IPS-15b (cell line): ENCODE data around the gene SF3B5.
"Not testable (repeated sequence)": the region's sequence is repeated elsewhere in the genome, so short reads cannot be mapped to it uniquely, and the experiment has no call there.

Experiments used
- H3K27me3 ChIP-seq: one replicate; pipeline ENCODE4 v1.6.1; 2013; ENCODE audit warnings: low read length; ENCODE audit not compliant: control insufficient read depth, insufficient read depth
- H3K36me3 ChIP-seq: one replicate; pipeline ENCODE4 v1.6.1; 2013; ENCODE audit warnings: low read length; ENCODE audit not compliant: control insufficient read depth, insufficient read depth
- H3K4me1 ChIP-seq: one replicate; pipeline ENCODE4 v1.6.1; 2013; ENCODE audit warnings: mild to moderate bottlenecking, low read length; ENCODE audit not compliant: control insufficient read depth, insufficient read depth
- H3K4me3 ChIP-seq: one replicate; pipeline ENCODE4 v1.5.1; 2013; ENCODE audit warnings: low read depth, low read length
- H3K9ac ChIP-seq: one replicate; pipeline ENCODE4 v1.6.1; 2013; ENCODE audit warnings: low read depth, mild to moderate bottlenecking, low read length
- H3K9me3 ChIP-seq: one replicate; pipeline ENCODE4 v1.6.1; 2013; ENCODE audit warnings: mild to moderate bottlenecking, low read length; ENCODE audit not compliant: control insufficient read depth, insufficient read depth

Gene SF3B5

DNA sequence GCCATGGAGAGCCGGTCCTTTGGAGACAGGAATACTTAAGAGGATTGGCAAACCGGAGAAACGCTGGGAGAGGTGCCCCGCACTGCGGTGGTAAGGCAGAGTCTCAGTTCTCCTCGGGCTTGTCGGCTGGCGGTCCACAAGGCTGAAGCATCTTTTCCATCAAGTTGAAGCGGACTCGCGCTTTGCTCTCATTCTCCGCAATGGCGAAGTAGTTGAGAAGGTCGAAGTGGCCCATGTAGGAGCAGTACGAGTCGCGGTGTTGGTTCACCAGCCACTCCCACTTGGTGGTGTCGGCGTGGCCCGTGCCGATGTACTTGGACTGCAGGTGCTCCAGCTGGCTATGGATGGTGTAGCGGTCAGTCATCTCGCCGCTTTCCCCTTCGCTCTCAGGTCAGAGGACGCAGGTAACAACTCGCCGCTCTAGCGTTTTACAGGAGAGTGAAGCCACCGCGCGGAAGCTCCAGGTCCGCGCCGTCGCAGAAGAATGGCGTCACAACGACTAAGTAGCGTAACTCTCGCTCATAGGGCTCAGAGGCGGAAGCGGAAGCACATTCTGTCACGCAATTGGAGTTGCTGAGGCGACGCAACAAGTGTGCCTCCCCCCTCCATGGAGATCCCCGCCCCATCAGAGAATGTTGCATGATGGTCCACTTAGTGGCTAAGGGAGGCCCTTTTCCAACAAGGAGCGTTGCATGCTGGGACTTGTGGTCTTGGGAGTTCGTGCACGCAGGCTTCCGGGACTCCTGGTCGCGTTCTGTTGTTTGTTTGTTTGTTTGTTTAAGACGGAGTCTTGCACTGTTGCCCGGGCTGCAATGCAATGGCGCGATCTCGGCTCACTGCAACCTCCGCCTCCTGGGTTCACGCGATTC is at the start of gene SF3B5:
TSS of gene SF3B5 (minus strand) at position 440 of the 869 bp plus-strand sequence. CDS start at position 364, 76 bp downstream.
- Histone ChIP-seq H3K9me3 (no peaks in the 10 kb centered on the region), H3K4me3 (peak within 1 kb of the TSS; percentile 99), H3K9ac (peak within 1 kb of the TSS; percentile 87), H3K4me1 (no peaks in the 10 kb centered on the region), H3K27me3 (no peaks in the 10 kb centered on the region), H3K36me3 (no peaks in the 10 kb centered on the region)

DNA sequence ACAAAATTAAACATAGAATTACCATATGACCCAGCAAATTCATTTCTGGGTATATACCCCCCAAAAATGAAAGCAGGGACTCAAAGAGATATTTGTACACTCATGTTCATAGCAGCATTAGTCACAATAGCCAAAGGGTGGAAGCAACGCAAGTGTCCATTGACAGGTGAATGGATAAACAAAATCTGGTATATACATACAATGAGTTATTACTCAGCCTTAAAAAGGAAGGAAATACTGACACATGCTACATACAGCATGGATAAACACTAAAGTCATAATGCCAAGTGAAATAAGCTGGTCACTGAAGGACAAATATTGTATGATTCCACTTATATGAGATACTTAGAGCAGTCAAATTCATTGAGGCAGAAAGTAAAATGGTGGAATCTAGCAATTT is 49.6 kb upstream of the SF3B5 start:
- Histone ChIP-seq H3K4me1 (no peaks in the 10 kb centered on the region), H3K36me3 (no peaks in the 10 kb centered on the region), H3K4me3 (no peak overlapping the region), H3K9me3 (no peaks in the 10 kb centered on the region), H3K9ac (no peak overlapping the region), H3K27me3 (peaks cover 28% of the 10 kb centered on the region)

DNA sequence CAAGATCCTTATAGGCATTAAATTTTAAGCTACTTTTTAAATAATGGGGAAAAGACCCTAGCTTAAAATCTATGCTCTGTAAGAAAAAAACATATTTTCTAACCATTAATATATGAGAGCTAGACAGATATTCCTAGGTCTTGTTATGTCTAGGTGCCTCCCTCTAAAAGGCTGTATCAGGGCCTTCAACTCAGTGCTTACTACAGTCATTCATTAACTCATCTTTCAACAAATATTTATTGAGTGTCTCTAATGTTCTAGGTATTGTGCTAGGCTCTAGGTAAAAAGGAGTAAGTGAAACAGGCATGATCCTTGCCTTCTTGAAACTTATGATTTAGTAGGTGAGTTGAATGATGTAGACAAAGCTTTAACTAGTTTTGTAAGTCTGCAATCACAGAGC is 48.5 kb upstream of the SF3B5 start:
- Histone ChIP-seq H3K36me3 (no peaks in the 10 kb centered on the region), H3K9me3 (no peaks in the 10 kb centered on the region), H3K27me3 (peaks cover 17% of the 10 kb centered on the region), H3K4me3 (no peak overlapping the region), H3K9ac (no peak overlapping the region), H3K4me1 (no peaks in the 10 kb centered on the region)

DNA sequence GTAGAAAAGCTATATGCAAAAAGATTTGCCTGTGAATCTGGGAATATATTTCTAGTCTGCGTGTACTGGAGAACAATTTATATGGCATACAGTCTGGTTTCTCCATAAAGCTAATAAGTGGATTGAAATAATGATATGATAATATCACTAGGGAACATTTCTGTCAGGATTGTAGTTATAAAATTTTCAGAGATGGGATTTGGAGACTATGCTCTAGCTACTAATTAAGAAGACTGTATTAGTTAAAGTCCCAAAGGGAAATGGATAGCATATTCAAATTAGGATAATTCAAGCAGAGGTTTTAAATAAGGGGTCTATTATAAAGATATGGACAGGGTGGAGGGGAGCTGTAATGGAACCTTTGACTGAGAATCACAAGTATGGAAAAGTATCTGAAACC is 47.7 kb upstream of the SF3B5 start:
- Histone ChIP-seq H3K4me1 (no peaks in the 10 kb centered on the region), H3K4me3 (no peak overlapping the region), H3K9me3 (no peaks in the 10 kb centered on the region), H3K36me3 (no peaks in the 10 kb centered on the region), H3K9ac (no peak overlapping the region), H3K27me3 (peaks cover 9% of the 10 kb centered on the region)

DNA sequence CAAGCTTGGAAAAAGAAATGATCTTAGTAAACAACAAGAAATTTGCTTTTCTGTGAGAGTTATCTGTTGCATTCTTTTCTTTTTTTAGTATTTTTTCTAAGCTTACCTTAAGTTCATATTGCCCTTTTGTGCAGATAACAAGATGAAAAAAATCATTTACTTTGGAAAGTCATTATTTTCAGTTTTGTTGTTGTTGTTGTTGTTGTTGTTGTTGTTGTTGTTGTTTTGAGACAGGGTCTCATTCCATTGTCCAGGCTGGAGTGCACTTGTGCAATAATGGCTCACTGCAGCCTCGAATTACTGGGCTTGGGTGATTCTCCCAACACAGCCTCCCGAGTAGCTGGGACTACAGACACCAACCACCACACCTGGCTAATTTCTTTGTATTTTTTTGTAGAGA is 46.1 kb upstream of the SF3B5 start:
- Histone ChIP-seq H3K27me3 (no peaks in the 10 kb centered on the region), H3K9ac (no peak overlapping the region), H3K36me3 (no peaks in the 10 kb centered on the region), H3K9me3 (no peaks in the 10 kb centered on the region), H3K4me3 (no peak overlapping the region), H3K4me1 (no peaks in the 10 kb centered on the region)

DNA sequence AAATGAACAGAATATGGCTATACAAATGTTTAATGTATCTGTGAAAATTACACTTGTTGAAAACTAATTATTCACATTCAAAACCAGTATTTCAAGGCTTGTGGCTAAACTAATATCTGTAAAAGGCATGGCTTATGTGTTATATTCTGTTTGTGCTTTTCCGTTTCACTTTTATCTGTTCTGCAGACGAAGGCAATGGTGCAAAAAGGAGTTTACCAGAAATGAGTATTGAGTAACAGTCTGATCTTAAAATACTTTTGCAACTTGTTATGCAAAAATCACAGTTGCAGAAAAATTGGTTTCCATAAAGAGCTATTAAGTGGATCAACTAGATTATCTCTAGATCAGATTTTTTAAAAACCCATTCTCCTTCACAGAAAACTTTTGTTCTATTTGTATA is 45.5 kb upstream of the SF3B5 start:
- Histone ChIP-seq H3K27me3 (no peaks in the 10 kb centered on the region), H3K36me3 (no peaks in the 10 kb centered on the region), H3K9me3 (no peaks in the 10 kb centered on the region), H3K9ac (no peak overlapping the region), H3K4me1 (no peaks in the 10 kb centered on the region), H3K4me3 (no peak overlapping the region)

DNA sequence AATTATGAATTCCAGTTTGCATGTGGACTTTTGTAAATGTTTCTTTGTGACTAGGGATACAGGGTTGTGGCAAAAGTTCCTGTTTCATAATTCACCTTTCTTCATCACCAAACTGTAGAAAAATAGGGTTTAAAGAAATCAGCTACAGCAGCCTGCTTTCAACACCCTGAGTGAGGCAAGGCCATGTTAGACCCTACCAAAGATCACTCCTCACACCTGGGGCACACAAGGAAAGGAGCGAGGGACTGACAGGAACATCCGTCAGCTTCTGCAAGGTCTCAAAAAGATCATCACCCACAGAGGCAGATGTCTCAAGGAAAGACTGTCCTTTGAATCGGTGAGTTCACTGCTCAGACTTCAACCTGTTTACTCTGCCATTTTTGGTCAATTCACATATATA is 44.4 kb upstream of the SF3B5 start:
- Histone ChIP-seq H3K27me3 (no peaks in the 10 kb centered on the region), H3K36me3 (no peaks in the 10 kb centered on the region), H3K9me3 (no peaks in the 10 kb centered on the region), H3K9ac (no peak overlapping the region), H3K4me3 (no peak overlapping the region), H3K4me1 (no peaks in the 10 kb centered on the region)

DNA sequence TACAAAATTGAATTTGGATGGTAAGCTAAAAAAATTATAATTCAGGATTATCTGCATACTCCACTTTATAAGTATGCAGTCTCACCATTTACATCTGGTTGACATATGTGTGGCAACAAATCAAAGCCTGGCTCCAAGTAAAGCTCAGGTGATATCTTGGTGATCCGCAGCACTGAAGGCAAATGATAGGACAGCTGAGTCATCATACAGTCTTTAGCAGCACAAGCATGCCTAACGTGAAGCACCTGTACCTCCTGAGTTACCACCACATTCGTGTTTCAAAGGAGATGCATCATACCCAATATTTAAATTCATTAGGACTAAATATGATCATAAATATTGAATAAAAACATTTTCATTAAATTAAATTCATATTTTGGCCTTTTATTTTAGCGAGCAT is 43.2 kb upstream of the SF3B5 start:
- H3K9ac ChIP-seq, result no peak overlapping the region
- no peaks in the 10 kb centered on the region for H3K27me3 ChIP-seq
- no peaks in the 10 kb centered on the region for H3K4me1 ChIP-seq
- H3K4me3 ChIP-seq, result no peak overlapping the region
- no peaks in the 10 kb centered on the region for H3K9me3 ChIP-seq
- H3K36me3 ChIP-seq, result no peaks in the 10 kb centered on the region

DNA sequence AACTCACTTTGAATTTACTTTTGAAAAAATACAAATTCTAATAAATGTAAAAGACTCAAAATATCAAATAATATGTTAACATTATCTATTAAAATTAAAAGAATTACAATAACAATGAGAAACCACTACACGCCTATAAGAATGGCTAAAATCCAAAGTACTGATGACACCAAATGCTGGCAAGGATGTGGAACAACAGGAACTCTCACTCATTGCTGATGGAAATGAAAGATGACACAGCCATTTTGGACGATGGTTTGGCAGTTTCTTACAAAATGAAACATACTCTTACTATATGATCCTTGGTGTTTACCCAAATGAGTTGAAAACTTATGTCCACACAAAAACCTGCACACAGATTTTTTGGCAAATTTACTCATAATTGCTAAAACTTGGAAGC is 39.4 kb upstream of the SF3B5 start:
- Histone ChIP-seq H3K9me3 (no peaks in the 10 kb centered on the region), H3K36me3 (no peaks in the 10 kb centered on the region), H3K27me3 (no peaks in the 10 kb centered on the region), H3K9ac (no peak overlapping the region), H3K4me1 (no peaks in the 10 kb centered on the region), H3K4me3 (no peak overlapping the region)

DNA sequence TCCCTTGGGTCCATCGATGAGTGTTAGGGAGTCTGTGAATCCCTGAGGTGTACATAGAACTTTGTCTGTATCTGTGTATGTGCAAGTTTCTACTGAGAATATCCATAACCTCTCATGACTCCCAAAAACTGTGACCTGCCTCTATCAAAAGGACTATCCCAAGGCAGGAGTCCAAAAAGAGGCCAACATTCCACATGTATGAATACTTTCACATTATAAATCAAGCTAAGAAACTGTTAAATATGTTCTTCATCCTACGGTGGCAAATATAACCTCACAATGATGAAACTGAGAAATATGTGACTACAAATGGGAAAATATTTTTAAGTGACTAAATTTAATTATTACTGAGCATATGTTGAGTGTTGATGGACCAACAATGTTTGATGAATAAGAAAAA is 38.8 kb upstream of the SF3B5 start:
- Histone ChIP-seq H3K9ac (no peak overlapping the region), H3K4me3 (no peak overlapping the region), H3K9me3 (no peaks in the 10 kb centered on the region), H3K36me3 (no peaks in the 10 kb centered on the region), H3K27me3 (no peaks in the 10 kb centered on the region), H3K4me1 (no peaks in the 10 kb centered on the region)

DNA sequence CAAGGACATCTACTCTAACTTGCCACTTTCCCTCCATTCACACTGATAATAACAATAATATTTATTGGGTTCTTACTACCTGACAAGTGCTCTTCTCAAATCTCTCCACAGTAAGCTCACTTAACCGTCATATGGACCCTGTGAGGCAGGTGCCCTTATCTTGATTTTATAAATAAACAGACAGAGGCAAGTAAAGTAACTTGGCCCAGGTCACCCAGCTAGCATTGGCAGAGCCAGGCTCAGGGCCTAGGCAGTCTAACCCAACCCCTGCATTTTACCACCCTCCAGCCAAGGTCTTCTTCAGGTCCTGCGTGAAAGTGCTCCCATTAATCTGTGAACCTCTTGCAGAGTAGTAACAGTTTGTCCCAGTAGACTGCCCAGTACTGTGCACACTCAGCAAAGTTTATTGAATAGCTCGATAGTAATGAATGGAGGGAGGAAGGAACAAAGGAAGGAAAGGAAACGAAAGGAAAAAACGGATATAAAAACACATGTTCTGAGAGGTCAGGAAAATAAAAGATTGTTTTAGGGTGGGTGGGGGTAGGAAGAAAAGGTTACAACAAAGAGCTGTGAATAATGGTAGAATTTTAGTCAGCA is 38.0 kb upstream of the SF3B5 start:
- no peaks in the 10 kb centered on the region for H3K36me3 ChIP-seq
- H3K9ac ChIP-seq, result no peak overlapping the region
- no peaks in the 10 kb centered on the region for H3K27me3 ChIP-seq
- no peak overlapping the region for H3K4me3 ChIP-seq
- H3K9me3 ChIP-seq, result no peaks in the 10 kb centered on the region
- H3K4me1 ChIP-seq, result no peaks in the 10 kb centered on the region

DNA sequence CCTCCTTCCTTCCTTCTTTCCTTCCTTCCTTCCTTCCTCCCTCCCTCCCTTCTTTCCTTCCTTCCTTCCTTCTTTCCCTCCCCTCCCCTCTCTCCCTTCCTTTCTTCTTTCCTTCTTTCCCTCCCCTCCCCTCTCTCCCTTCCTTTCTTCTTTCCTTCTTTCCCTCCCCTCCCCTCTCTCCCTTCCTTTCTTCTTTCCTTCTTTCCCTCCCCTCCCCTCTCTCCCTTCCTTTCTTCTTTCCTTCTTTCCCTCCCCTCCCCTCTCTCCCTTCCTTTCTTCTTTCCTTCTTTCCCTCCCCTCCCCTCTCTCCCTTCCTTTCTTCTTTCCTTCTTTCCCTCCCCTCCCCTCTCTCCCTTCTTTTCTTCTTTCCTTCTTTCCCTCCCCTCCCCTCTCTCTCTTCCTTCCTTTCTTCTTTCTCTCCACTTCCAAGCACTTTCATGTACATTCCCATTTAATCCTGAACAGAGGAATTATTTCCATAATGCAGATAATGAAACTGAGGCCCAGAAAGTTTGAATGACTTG is 36.9 kb upstream of the SF3B5 start:
- H3K4me1 ChIP-seq, H3K36me3 ChIP-seq, H3K4me3 ChIP-seq: not testable (repeated sequence)

More for the DNA sequence above, 36.9 kb upstream of the SF3B5 start:
- H3K9ac ChIP-seq, H3K27me3 ChIP-seq, H3K9me3 ChIP-seq: not testable (repeated sequence)
